Lung (tissue), 12 donors: ENCODE results near the gene CCR9. TPM values are rescaled to one million over a fixed set of nuclear protein-coding genes. Genes with fewer than 3 reads are reported as not detected.

ENCODE experiments used
- ATAC-seq: fragments of 200-7000 bp; cut with Tn5 transposase; one replicate; pipeline ENCODE4 v1.9.1; 2020; ENCODE audit warnings: moderate number of reproducible peaks; ENCODE audit not compliant: insufficient read depth, low FRiP score
- DNase-seq, 3 donors: peaks; one replicate each; pipeline ENCODE4 v3.0.0-alpha.2; 2013 to 2017
- H3K27ac ChIP-seq, 2 donors: one replicate each; pipeline ENCODE4 v1.5.1; 2013; ENCODE audit warnings: mild to moderate bottlenecking in 2 of 2, moderate library complexity in 2 of 2, control low read depth in 1 of 2, inconsistent platforms in 1 of 2, low read depth in 1 of 2, low read length in 1 of 2
- H3K27me3 ChIP-seq, 3 donors: one replicate each; pipeline ENCODE4 v1.5.1; 2013; ENCODE audit warnings: low read length in 2 of 3; ENCODE audit not compliant: control insufficient read depth in 3 of 3, insufficient read depth in 3 of 3
- H3K36me3 ChIP-seq, 4 donors: one replicate each; pipeline ENCODE4 v1.5.1; 2013; ENCODE audit warnings: low read length in 4 of 4, mild to moderate bottlenecking in 1 of 4, moderate library complexity in 1 of 4; ENCODE audit not compliant: control insufficient read depth in 4 of 4, insufficient read depth in 4 of 4
- H3K4me1 ChIP-seq, 5 donors: one replicate each; pipeline ENCODE4 v1.5.1; 2013; ENCODE audit warnings: low read length in 5 of 5, mild to moderate bottlenecking in 2 of 5, moderate library complexity in 1 of 5; ENCODE audit not compliant: control insufficient read depth in 5 of 5, insufficient read depth in 5 of 5
- H3K4me3 ChIP-seq: one replicate; pipeline ENCODE4 v1.5.1; 2013; ENCODE audit warnings: mild to moderate bottlenecking, control low read depth, moderate library complexity
- H3K9ac ChIP-seq, 2 donors: one replicate each; pipeline ENCODE4 v1.5.1; 2013; ENCODE audit warnings: low read length in 2 of 2, control low read depth in 1 of 2; ENCODE audit not compliant: insufficient read depth in 1 of 2
- H3K9me3 ChIP-seq, 4 donors: one replicate each; pipeline ENCODE4 v1.5.1; 2013; ENCODE audit warnings: low read length in 3 of 4, mild to moderate bottlenecking in 1 of 4, moderate library complexity in 1 of 4; ENCODE audit not compliant: control insufficient read depth in 4 of 4, insufficient read depth in 3 of 4
- WGBS, 2 donors: extraction: QIAGEN DNeasy Blood & Tissue Kit; methylation state at CpG; one replicate each; pipeline ENCODE4 v1.1.7; 2013; 5-methylcytosine and 5-hydroxymethylcytosine counted together
- polyA plus RNA-seq, 2 donors: library from polyadenylated mRNA; stranded (reverse); fragments of 200-250 nt; gene quantifications; one replicate each; pipeline ENCODE4 v1.2.1, GENCODE V29; 2013
- total RNA-seq, 2 donors: library from RNA; depleted of rRNA in 1 of 2; stranded (reverse); fragments of >200 nt in 1 of 2; gene quantifications; one replicate each; pipeline ENCODE4 v1.2.1, GENCODE V29; 2014 to 2021
- TF ChIP-seq, protein P1 (sequence below): IDR thresholded peaks from 2 replicates; pipeline ENCODE4 v1.5.1; 2012; ENCODE audit warnings: mild to moderate bottlenecking; ENCODE audit errors: control extremely low read depth, extremely low read depth
- donor health status: control.
- donor health status: control.
- donor health status: Bipolar disorder and iron deficiency.
- donor health status: healthy.
- donor health status: DM: yes; HTN: yes; CAD: no.

The CCR9 gene
- total and polyA plus RNA-seq, 4 donors, result 0.09 to 0.46 TPM; not detected in 2

DNA sequence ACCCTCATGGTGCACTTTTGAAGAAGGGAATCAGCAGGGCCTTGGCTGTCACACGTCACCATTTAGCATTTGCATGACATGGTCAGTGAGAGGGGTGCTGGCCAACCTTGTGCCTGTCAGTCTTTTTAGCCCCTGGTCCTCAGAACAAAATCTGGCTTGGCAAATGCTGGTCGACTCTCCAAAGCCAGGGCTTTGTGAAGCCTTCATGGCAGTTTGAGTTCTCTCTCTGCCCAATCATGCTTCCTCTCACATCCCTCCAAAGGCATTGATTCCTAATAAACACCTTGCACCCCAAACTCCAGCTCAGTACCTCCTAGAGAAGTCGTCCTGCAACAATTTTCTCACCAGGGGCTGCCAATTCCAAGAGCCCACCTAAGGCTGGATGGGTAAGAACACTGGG is 19.4 kb downstream of the CCR9 start:
- no peak overlapping the region for H3K4me3 ChIP-seq
- WGBS, 2 donors, result 91 to 96% methylated on average over 3 of the region's 3 CpGs
- H3K27ac ChIP-seq, result no peak overlapping the region
- no peaks in the 10 kb centered on the region for H3K9me3 ChIP-seq
- H3K36me3 ChIP-seq, result peaks cover 0 to 2% (median 0%) of the 10 kb centered on the region in 4 donors
- no peaks in the 10 kb centered on the region for H3K4me1 ChIP-seq
- DNase-seq, result no peak
- no peak overlapping the region for H3K9ac ChIP-seq
- H3K27me3 ChIP-seq, result no peaks in the 10 kb centered on the region
- no peak for ATAC-seq
- TF ChIP-seq, protein P1, sequence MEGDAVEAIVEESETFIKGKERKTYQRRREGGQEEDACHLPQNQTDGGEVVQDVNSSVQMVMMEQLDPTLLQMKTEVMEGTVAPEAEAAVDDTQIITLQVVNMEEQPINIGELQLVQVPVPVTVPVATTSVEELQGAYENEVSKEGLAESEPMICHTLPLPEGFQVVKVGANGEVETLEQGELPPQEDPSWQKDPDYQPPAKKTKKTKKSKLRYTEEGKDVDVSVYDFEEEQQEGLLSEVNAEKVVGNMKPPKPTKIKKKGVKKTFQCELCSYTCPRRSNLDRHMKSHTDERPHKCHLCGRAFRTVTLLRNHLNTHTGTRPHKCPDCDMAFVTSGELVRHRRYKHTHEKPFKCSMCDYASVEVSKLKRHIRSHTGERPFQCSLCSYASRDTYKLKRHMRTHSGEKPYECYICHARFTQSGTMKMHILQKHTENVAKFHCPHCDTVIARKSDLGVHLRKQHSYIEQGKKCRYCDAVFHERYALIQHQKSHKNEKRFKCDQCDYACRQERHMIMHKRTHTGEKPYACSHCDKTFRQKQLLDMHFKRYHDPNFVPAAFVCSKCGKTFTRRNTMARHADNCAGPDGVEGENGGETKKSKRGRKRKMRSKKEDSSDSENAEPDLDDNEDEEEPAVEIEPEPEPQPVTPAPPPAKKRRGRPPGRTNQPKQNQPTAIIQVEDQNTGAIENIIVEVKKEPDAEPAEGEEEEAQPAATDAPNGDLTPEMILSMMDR, result no peak

DNA sequence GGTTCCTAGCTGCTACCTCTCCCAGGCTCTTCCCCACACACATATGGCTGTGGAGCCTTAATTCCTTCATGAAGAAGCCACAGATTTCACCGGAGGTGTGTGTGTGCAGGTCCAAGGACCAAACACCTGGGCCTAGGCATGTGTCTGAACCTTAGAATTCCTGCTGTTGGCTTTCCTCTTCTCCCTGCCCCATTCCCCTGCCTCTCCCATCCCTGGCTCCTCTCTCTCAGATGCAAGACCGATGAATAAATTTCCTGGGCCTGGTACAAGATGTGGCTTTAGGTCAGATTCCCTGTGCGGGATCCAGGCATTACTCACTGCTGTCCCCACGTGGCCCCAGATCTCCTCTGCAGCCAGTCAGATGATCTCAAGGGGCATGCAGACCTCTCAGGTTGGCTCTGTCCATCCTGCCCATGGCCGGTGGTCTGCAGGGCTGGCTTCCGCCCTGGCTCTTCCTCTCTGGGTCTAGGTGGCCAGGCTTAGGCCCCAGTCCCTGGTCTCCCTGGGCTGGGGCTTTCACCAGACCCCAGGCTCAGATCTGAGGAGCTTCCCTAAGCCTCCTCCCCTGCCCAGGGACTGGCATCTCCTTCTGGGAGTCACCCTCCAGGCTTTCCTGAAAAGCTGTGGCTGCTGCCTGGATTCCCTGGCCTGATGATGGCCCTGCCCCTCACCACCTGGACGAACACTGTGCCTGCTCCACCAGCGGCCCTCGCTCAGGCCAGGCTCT is 20.5 kb downstream of the CCR9 start:
- H3K27me3 ChIP-seq, result no peaks in the 10 kb centered on the region
- H3K4me1 ChIP-seq, result no peaks in the 10 kb centered on the region
- peaks cover 0 to 2% (median 0%) of the 10 kb centered on the region in 4 donors for H3K36me3 ChIP-seq
- no peak overlapping the region for H3K9ac ChIP-seq
- WGBS, 2 donors, result 77 to 84% methylated on average over 9 of the region's 9 CpGs
- H3K9me3 ChIP-seq, result no peaks in the 10 kb centered on the region
- DNase-seq (peak; percentile 18 to 28 (median 19)), ATAC-seq (no peak)
- no peak overlapping the region for H3K4me3 ChIP-seq
- H3K27ac ChIP-seq, result no peak overlapping the region
- TF ChIP-seq, protein P1, result no peak

DNA sequence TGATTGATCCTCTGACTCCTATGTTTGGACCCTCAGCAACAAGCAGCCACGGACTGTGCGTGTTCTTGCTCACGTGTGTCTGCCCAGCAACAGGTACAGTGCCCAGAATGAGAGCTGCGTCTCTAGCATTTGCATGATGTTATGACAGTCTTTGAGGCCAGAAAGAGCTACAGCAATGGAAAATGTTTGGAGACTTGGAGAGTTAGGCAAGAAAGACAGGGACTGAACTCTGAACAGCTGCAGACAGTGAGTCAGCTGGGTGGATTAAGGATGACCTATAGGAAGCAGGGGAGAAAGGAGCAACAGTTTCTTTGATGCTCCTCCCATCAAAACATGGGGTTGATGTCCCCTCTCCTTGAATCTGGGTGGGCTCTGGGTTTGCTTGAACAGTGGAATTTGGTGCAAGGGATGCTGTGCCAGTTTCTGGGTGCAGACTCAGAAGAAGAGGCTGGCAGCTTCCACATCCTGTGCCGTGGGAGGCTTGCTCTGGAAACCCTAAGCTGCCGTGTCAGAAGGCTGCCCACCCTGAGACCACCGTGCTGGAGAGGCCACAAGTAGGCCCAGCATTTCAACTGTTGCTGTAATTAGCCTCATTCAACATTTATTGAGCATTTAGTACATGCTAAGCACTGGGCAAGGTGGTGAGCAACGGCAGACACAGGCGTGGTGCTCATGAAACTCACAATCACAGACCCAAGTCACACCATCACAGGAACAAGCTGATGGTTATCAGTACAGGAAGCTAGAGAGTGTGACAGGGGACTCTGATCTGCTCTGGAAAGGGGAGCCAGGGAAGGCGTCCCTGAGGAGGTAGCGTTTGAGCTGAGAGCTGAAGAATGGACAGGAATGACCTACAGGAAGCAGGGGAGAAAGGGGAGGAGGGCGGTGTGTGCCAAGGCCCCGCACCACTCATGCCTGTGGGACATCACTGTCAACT is 21.7 kb downstream of the CCR9 start:
- Histone ChIP-seq H3K27me3 (no peaks in the 10 kb centered on the region), H3K9ac (no peak overlapping the region), H3K4me1 (no peaks in the 10 kb centered on the region), H3K4me3 (no peak overlapping the region), H3K36me3 (peaks cover 0 to 2% (median 0%) of the 10 kb centered on the region in 4 donors), H3K27ac (no peak overlapping the region), H3K9me3 (no peaks in the 10 kb centered on the region)
- TF ChIP-seq, protein P1, result no peak
- DNase-seq (no peak), ATAC-seq (no peak)
- 71 to 83% methylated on average over 13 of the region's 13 CpGs for WGBS, 2 donors
